Frontal cortex (tissue), 4 donors: ENCODE results near the gene LCE2B. TPM values are rescaled to one million over a fixed set of nuclear protein-coding genes. Genes with fewer than 3 reads are reported as not detected.
"Not testable (repeated sequence)": the region's sequence is repeated elsewhere in the genome, so short reads cannot be mapped to it uniquely, and the experiment has no call there.

Source experiments
- DNase-seq, 2 donors: peaks; one replicate each; pipeline ENCODE4 v3.0.0; 2012; ENCODE audit warnings: low spot score in 2 of 2
- FAIRE-seq: peaks from 2 replicates; lab custom pipeline; 2012; peaks lifted over from hg19 to GRCh38; lab: Jason Lieb, UNC
- total RNA-seq: library from RNA; depleted of rRNA; stranded (reverse); fragments of >200 nt; gene quantifications from one replicate; pipeline ENCODE4 v1.2.3, GENCODE V29; 2014
- donor health status: control.
- donor health status: control.
- donor health status: control.

Gene LCE2B
- not detected for total RNA-seq

- not testable (repeated sequence) for DNase-seq, FAIRE-seq
Measured at GRCh38 chr1:152685823-152686222, at the start of gene LCE2B. Gene LCE2B (plus strand): TSS chr1:152686123. CDS start chr1:152686844, 721 bp downstream.

GRCh38 chr1:152640351-152640750 is 45.6 kb upstream of the LCE2B start:
- no peak for FAIRE-seq
- DNase-seq, result no peak

DNA sequence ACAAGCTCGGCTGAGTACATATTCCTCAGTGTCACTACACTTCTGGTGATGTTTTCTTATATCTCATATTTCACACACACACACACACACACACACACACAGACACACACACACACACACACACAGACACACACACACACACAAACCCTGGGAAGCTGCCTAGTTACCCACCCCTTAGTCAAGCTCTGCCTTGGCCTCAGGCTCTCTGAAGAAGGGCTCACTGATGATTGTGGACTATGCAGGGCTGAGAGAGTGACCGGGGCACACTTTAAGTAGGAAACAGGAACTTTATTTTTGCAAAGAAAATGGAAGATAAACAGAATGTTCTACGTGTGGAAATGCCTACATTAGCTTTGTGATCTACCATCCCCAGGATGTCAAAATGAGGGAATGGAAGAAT is 42.0 kb upstream of the LCE2B start:
- no peak for FAIRE-seq

DNA sequence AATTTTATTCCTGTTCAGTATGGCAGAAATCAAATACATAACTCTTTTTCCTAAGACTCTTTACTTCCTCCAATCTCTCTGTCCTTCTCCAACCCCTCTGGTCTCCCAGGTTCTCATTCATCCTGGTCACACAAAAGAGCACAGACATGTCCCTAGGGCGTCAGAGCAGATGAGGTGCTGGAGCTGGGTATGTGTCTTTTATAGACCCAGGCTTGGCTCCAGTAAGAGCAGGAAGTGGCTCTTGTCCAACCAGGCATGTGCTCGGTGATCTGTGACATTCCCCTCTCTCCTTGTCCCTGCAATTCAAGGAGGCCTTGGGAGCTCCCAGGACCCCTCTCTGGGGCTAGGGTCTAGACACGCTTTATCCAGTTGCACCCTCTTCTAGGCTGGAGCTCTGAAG is 40.8 kb upstream of the LCE2B start:
- FAIRE-seq (no peak), DNase-seq (no peak)

More for the DNA sequence above, 42.0 kb upstream of the LCE2B start:
- DNase-seq, result no peak

DNA sequence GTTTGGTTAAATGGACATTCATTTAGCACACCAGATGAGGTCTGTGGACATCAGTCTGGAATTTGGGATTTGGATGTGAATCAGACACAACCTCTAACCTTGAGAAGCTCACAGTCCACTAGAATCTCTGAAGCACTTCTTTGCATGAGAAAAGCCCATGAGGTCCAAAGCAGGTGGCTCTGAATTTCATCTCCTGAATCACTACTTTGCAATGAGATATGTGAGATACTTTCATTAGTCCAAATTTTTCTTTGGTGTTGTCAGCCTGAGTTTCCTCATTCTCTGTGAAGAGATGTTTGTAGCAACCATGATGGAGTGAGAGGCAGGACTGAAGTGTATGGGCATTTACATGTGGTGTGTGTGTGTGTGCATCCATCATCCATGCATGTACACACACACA is 39.3 kb upstream of the LCE2B start:
- FAIRE-seq (no peak), DNase-seq (no peak)

GRCh38 chr1:152654110-152654509 is 31.8 kb upstream of the LCE2B start:
- DNase-seq, result no peak

DNA sequence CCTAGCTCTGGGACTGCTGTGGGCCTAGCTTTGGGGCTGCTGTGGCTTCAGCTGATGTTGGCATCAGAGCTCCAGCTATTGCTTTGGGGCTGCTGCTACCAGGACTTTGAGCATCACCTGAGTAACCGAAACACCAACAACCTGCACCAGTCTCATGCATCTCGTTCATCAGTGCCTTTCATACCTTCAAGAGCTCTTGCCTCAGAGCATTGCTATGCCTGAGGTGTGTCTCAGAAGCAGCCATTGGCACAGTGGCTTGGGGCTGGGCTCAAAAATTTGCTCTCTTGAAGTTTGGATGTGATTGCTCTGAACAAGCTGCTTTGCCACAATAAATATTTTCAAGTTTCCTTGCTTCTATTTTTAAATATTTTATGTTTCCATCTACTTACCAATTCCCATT is 29.5 kb upstream of the LCE2B start:
- DNase-seq (no peak), FAIRE-seq (no peak)

More at GRCh38 chr1:152654110-152654509, 31.8 kb upstream of the LCE2B start:
- FAIRE-seq, result no peak

DNA sequence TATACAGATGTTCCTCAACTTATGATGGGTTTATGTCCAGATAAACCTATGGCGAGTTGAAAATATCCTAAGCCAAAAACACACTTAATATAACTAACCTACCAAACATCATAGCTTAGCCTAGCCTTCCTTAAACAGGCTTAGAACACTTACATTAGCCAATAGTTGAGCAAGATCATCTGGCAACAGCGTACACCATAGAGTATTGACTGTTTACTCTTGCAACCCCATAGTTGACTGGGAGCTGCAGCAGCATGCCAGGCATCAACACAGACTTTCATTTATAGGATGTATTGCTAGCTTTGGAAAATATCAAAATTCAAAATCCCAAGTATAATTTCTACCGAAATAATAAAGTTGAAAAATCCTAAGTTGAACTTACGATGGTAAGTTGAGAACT is 28.2 kb upstream of the LCE2B start:
- FAIRE-seq (no peak), DNase-seq (no peak)

DNA sequence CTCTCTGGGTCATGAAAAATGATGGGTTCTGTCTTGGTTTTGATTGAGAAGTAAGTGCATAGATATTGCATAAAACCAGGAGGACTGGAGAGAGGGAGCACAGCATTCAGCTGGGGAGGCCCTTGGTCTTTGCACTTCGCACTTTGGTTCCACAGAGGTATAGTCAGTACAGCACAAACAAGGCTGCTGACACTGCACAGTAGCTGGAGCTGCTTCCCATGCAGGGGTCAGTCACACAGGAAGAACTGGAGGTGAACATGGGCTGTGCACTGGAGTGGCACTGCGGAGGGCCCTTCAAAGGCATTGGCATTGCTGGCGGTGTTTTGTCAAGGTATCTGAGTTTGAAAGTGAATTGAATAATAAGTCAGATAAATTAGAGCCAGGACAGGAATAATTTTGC is 27.3 kb upstream of the LCE2B start:
- no peak for FAIRE-seq

DNA sequence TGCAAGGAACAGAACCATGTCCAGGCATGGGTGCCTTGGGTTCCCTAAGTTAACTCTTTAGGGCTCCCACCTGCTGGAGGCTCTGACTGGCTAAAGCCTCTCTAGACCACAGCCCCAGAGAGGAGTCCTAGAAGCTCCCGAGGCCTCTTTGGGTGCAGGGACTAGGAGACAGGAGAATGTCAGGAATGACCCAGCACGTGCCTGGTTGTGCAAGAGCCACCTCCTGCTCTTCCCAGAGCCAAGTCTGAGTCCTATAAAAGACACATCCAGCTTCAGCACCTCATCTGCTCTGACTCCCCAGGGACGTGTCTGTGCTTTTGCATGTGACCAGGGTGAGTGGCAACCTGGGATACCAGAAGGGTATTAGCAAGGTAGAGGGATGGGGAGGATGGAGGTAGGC is 22.8 kb upstream of the LCE2B start, which contains the start of gene LCE2D:
LCE2D (plus strand) TSS at position 283 of the 400 bp plus-strand sequence. CDS start 726 bp downstream, outside the sequence.
- DNase-seq, result no peak
- FAIRE-seq, result no peak

More for the DNA sequence above, 27.3 kb upstream of the LCE2B start:
- no peak for DNase-seq

GRCh38 chr1:152666171-152666570 is 19.8 kb upstream of the LCE2B start:
- FAIRE-seq, DNase-seq: not testable (repeated sequence)

DNA sequence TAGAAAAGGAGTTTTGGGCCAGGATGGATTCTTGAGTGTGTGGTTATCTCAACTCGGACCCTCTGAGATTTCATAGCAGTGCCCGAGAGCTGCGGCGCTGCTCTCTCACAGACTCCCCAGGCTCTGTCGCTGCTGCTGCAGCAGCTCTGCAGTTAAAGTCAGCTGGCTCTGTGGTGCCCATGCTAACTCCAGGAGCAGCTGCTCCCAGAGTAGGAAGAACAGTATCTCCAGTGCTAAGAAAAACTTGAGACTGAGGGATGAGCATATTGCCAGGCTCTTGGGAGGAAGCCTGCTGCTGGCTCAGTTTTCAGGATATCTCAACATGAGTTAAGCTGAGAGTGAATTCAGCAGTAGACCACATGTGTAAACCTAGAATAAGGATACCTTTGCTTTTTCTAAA is 18.3 kb upstream of the LCE2B start:
- DNase-seq, result peak in 1 of 2 donors; percentile 15
- FAIRE-seq, result no peak

- DNase-seq (no peak), FAIRE-seq (no peak)
Measured at GRCh38 chr1:152673016-152673415, 12.9 kb upstream of the LCE2B start.

GRCh38 chr1:152674983-152675382 is 10.9 kb upstream of the LCE2B start, which contains the start of gene LCE2C:
Gene LCE2C (plus strand): TSS chr1:152675279. CDS start chr1:152676016, 737 bp downstream.
- not testable (repeated sequence) for FAIRE-seq, DNase-seq

DNA sequence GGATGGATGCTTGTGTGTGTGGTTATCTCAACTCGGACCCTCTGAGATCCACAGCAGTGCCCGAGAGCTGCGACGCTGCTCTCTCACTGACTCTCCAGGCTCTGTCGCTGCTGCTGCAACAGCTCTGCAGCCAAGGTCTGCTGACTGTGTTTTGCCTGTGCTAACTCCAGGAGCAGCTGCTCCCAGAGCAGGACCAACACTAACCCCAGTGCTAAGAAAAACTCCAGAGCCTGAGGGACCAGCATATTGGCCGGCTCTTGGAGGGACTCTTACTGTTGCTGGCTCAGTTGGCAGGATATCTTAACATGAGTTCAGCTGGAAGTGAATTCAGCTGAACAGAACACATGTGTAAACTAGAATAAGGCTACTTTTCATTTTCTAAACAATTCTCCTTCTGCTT is 6.5 kb upstream of the LCE2B start:
- no peak for DNase-seq
- FAIRE-seq, result no peak

DNA sequence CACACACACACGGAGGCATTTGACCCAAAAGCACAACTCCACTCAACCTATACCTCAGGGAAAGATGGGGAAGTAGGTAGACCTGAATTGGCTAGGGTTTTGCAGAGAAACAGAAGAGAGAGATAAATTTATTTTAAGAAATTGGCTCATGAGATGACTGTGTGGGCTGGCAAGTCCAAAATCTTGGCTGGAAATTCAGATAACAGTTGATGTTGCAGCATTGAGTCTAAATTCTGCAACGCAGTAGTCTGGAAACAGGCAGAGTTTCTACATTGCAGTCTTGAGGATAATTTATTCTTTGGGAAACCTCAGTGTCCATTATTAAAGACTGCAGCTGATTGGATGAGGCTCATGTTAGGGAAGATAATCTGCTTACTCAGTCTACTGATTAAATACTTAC is 4.3 kb upstream of the LCE2B start:
- DNase-seq, result no peak

DNA sequence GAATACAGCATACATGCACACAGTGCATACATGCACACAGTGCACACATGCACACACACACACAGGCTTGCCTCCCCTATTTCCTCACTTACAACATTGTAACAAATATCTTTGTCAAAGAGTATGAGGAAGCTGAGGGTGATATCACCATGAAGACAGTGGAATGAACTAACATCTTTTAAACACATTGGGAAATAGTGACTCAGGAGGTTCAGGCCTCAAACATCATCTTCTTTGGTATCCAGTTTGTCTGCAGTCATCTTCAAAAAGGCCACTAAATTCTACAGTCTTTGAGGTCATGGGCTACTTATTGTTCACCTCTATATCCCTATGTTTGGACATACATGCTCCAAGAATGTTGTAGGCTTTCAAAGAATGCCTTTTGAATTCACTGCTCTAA is 2.1 kb upstream of the LCE2B start:
- DNase-seq (no peak), FAIRE-seq (no peak)

More for the DNA sequence above, 4.3 kb upstream of the LCE2B start:
- FAIRE-seq, result no peak

DNA sequence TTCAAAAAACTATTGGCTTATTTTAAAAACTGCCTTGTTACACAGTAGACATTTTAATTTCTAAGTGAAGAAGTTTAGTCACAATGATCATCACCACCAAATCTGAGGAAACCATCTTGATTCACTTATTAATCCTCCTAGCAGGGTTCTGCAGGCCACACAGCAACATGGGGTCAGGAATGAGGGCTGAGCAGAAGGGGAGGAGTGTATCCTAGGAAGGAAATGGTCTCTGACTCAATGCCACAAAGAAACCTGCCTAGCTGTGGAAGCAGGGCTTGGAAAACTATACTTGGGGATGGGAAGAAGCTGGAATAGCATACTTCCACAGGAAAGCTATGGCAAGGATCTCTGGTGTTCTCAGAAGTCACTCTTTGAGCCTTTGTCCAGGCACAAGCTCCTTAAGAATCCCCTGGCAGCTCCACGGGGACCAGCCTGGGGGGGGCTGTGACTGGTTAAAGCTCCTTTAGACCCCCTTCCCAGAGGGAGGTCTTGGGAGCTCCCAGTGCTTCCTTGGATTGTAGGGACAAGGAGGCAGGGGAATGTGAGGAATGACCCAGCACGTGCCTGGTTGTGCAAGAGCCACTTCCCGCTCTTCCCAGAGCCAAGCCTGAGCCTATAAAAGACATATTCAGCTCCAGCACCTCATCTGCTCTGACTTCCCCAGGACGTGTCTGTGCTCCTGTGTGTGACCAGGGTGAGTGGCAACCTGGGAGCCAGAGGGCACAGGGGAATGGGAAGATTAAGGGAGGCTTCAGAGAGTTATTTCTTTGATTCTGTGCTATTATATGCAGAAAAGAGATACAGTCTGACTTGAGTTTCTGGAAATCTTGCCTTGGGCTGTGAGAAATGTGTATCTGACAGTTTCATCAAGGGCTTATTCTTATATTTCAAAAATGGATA is 12.0 kb downstream of the LCE2B start, which contains the start of gene LCE2A:
LCE2A (plus strand) TSS at position 645 of the 900 bp plus-strand sequence. CDS start 557 bp downstream, outside the sequence.
- no peak for FAIRE-seq

DNA sequence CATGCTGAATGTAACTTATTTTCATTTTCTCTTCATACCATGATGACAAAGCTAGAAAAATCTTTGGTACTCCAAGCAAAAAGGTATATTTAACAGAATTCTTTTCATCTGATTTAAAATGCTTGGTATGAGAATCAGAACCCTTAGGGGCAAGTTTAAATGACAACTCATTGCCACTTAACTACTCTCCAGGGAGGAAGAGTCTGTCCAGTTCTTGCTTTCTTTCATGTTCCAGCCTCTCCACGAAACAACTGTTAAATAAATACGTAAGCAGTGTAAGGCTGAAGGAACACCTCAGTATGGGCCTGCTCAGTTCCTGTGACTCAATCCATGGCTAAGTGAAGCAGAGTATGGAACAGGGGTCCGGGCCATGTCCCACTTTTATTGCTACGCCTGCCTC is 13.8 kb downstream of the LCE2B start:
- FAIRE-seq (no peak), DNase-seq (no peak)

More for the DNA sequence above, 12.0 kb downstream of the LCE2B start, which contains the start of gene LCE2A:
- no peak for DNase-seq

DNA sequence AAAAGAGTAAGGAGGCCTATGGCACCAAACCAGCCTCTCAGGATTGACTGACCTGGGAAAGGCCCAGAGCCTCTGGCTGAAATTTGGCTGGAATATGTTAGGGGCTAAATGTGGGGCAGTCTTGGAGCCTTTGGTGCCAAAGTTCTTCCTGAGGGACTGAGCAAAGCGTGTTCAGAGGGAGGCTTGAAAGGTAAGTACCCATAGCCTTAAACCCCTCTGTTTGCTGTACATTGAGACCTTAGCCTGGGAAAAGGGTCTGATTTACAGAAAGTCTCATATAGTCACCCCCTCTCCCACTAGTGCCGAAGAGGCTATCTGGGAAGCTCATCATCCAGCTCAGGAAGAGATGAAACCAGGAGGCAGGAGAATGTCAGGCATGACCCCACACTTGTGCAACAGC is 21.9 kb downstream of the LCE2B start, which contains the start of gene LCE4A:
LCE4A (plus strand) TSS at position 301 of the 400 bp plus-strand sequence. CDS start 916 bp downstream, outside the sequence.
- no peak for DNase-seq
- no peak for FAIRE-seq

DNA sequence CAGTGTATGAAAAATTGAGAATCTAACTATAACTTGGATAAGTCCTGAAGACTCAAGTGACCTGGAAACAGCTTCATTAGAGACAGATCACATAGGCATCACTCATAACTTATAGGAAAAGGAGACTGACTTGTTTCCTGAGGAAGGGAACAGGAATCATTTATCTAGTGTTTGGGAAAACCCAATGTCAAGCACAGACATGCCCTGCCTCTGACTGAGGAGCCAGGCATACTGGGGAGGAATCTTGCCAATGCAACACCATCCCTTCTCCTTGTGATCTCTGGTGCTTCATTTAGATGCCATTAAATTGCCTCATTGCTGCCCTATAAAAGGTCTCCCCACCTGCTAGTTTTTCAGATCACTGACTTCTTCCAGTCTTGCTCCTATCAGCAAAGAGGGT is 32.3 kb downstream of the LCE2B start:
- FAIRE-seq (no peak), DNase-seq (no peak)
